ENCODE data around the gene EVL. TPM values are rescaled to one million over a fixed set of nuclear protein-coding genes. Genes with fewer than 3 reads are reported as not detected.

Gene EVL
- total and polyA plus RNA-seq, 2 of the 8 experiments (the other 6 are each of a cell fraction or from before 2014, with no cell fraction given) = 30.7 to 64.6 TPM

- TF ChIP-seq CHD7 (IDR thresholded peaks at IDR 0.05; ENCODE audit: insufficient replicate concordance, low read length) = no peak
These were observed 105.7 kb downstream of the EVL start (continued) for GRCh38 chr14:100170880-100171279.

All from H1 (cell line).